Bronchus fibroblast of lung (primary cell): ENCODE measurements around the gene TFRC. TPM values are rescaled to one million over a fixed set of nuclear protein-coding genes. Genes with fewer than 3 reads are reported as not detected.

Experiments used
- total RNA-seq: library from RNA; depleted of rRNA; stranded (reverse); fragments of >200 nt; gene quantifications from 2 replicates; pipeline ENCODE4 v1.2.3, GENCODE V29; 2015

The TFRC gene
- 53.1 and 63.2 TPM in 2 replicates for total RNA-seq

GRCh38 chr3:196081834-196082618 lies at the start of gene TFRC:
Gene TFRC (minus strand): TSS chr3:196082090. CDS start chr3:196077099, 4,991 bp downstream.

Other genes with a start within 250 kb of the TFRC start
- 10.4 and 10.9 TPM in 2 replicates for gene TNK2, start 173.5 kb downstream of the TFRC start, total RNA-seq
- not detected in 2 replicates for gene ZDHHC19, start 129.3 kb upstream of the TFRC start, total RNA-seq
- not detected in 2 replicates for gene SLC51A, start 134.4 kb upstream of the TFRC start, total RNA-seq
- gene PCYT1A, start 205.6 kb upstream of the TFRC start, total RNA-seq, result 55.0 and 60.2 TPM in 2 replicates
- 19.5 and 20.3 TPM in 2 replicates for gene DYNLT2B, start 236.2 kb upstream of the TFRC start, total RNA-seq